Neural progenitor cell (in vitro differentiated cells): ENCODE measurements around the gene EFHC2. TPM values are rescaled to one million over a fixed set of nuclear protein-coding genes. Genes with fewer than 3 reads are reported as not detected.
"Not testable (repeated sequence)": the region's sequence is repeated elsewhere in the genome, so short reads cannot be mapped to it uniquely, and the experiment has no call there.

Experiments
- DNase-seq: peaks from one replicate; pipeline ENCODE4 v3.0.0-alpha.2; 2016; ENCODE audit warnings: low spot score
- H2AFZ ChIP-seq: fragments of 200-600 bp; sonication (generic); replicated peaks from 2 replicates; pipeline ENCODE4 v1.6.1; 2016; ENCODE audit warnings: antibody characterized with exemption
- H3F3A ChIP-seq: fragments of 200-600 bp; sonication (generic); 2 replicates; pipeline ENCODE4 v1.6.1; 2016; ENCODE audit warnings: antibody characterized with exemption, low read depth
- H3K27ac ChIP-seq: fragments of 200-600 bp; sonication (generic); 2 replicates; pipeline ENCODE4 v1.5.1; 2016; ENCODE audit warnings: mild to moderate bottlenecking
- H3K27me3 ChIP-seq: fragments of 200-600 bp; sonication (generic); 2 replicates; pipeline ENCODE4 v1.6.1; 2016; ENCODE audit warnings: mild to moderate bottlenecking, moderate library complexity
- H3K36me3 ChIP-seq: fragments of 200-600 bp; sonication (generic); 2 replicates; pipeline ENCODE4 v1.5.1; 2016
- H3K4me1 ChIP-seq: fragments of 200-600 bp; sonication (generic); 2 replicates; pipeline ENCODE4 v1.6.1; 2016; ENCODE audit warnings: mixed run types
- H3K4me2 ChIP-seq: fragments of 200-600 bp; sonication (generic); 2 replicates; pipeline ENCODE4 v1.6.1; 2016
- H3K4me3 ChIP-seq: fragments of 200-600 bp; sonication (generic); 2 replicates; pipeline ENCODE4 v1.5.1; 2016
- H3K79me2 ChIP-seq: fragments of 200-600 bp; sonication (generic); 2 replicates; pipeline ENCODE4 v1.6.1; 2016; ENCODE audit warnings: low read depth
- H3K9ac ChIP-seq: fragments of 200-600 bp; sonication (generic); 2 replicates; pipeline ENCODE4 v1.6.1; 2016
- H3K9me3 ChIP-seq: fragments of 200-600 bp; sonication (generic); 2 replicates; pipeline ENCODE4 v1.5.1; 2016; ENCODE audit warnings: low read depth
- H4K20me1 ChIP-seq: fragments of 200-600 bp; sonication (generic); 2 replicates; pipeline ENCODE4 v1.6.1; 2016; ENCODE audit warnings: low read depth
- H3K27ac Mint-ChIP-seq: 3 replicates; pipeline ENCODE4 v1.8.0; 2021; ENCODE audit warnings: mixed read lengths
- H3K27me3 Mint-ChIP-seq: 2 replicates; pipeline ENCODE4 v1.8.0; 2022; ENCODE audit warnings: low read depth, mild to moderate bottlenecking, inconsistent platforms, moderate library complexity, mixed read lengths; ENCODE audit not compliant: insufficient read depth
- H3K36me3 Mint-ChIP-seq: 3 replicates; pipeline ENCODE4 v1.8.0; 2021; ENCODE audit warnings: mixed read lengths
- H3K4me1 Mint-ChIP-seq: 3 replicates; pipeline ENCODE4 v1.8.0; 2021; ENCODE audit warnings: mixed read lengths
- H3K4me3 Mint-ChIP-seq: 3 replicates; pipeline ENCODE4 v1.8.0; 2021; ENCODE audit warnings: mild to moderate bottlenecking, moderate library complexity, mixed read lengths
- H3K9me3 Mint-ChIP-seq: 3 replicates; pipeline ENCODE4 v1.8.0; 2020; ENCODE audit warnings: mixed read lengths
- EZH2 ChIP-seq: fragments of 200-600 bp; sonication (generic); IDR thresholded peaks from 2 replicates; pipeline ENCODE4 v1.6.1; 2017; ENCODE audit warnings: antibody characterized with exemption, mild to moderate bottlenecking, moderate library complexity
- EZH2phosphoT487 ChIP-seq: fragments of 200-600 bp; sonication (generic); IDR thresholded peaks from 2 replicates; pipeline ENCODE4 v1.6.1; 2017; ENCODE audit warnings: antibody characterized with exemption
- total RNA-seq: library from RNA; depleted of rRNA; stranded (reverse); fragments of >200 nt; gene quantifications from 2 replicates; pipeline ENCODE4 v1.2.3, GENCODE V29; 2015; ENCODE audit warnings: low replicate concordance
- TF ChIP-seq, protein P1 (sequence below): fragments of 200-600 bp; sonication (generic); IDR thresholded peaks from 2 replicates; pipeline ENCODE4 v1.5.1; 2017; ENCODE audit warnings: antibody characterized with exemption, mild to moderate bottlenecking

Gene EFHC2
- total RNA-seq, 1 donor from 2014 or later: 3.2 TPM

DNA sequence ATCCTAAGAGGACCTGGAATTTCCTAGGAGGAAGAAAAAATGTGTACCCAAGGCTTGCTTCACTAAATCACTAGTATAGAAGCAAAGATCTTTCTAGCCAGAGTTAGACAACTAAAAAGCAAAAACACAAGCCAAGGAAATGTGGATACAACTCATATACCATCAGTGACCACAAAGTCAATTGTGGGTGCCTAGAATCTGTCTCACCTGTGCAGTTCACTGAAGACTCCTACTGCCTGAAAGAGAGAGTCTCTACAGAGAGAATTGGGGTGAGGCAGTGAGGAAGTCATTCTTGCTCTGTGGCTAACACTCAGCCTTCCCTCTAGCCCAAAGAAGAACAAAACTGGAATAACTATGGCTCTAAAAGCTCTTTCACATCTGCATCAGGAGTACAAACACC, 82.9 kb downstream of the EFHC2 start:
- no peaks in the 10 kb centered on the region for H3K36me3 ChIP-seq
- Mint-ChIP-seq H3K4me3 (no peak overlapping the region), H3K9me3 (peaks cover 4% of the 10 kb centered on the region)

DNA sequence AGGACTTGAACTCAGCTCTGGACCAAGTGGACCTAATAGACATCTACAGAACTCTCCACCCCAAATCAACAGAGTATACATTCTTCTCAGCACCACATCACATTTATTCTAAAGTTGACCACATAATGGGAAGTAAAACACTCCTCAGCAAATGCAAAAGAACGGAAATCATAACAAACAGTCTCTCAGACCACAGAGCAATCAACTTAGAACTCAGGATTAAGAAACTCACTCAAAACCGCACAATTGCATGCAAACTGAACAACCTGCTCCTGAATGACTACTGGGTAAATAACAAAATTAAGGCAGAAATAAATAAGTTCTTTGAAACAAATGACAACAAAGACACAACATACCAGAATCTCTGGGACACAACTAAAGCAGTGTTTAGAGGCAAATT, 87.7 kb downstream of the EFHC2 start:
- H3K27ac Mint-ChIP-seq, H3K4me1 Mint-ChIP-seq, H3K4me3 ChIP-seq, H3K4me1 ChIP-seq, H3K4me3 Mint-ChIP-seq, H2AFZ ChIP-seq, H3K27me3 Mint-ChIP-seq, H3K79me2 ChIP-seq, DNase-seq, H3K36me3 Mint-ChIP-seq, H3K4me2 ChIP-seq, H3K36me3 ChIP-seq, H3K9me3 ChIP-seq, H3K9ac ChIP-seq, H3K27me3 ChIP-seq, H3F3A ChIP-seq, H4K20me1 ChIP-seq, H3K27ac ChIP-seq: not testable (repeated sequence)
- H3K9me3 Mint-ChIP-seq: peaks cover 11% of the 10 kb centered on the region

More for the DNA sequence above, 82.9 kb downstream of the EFHC2 start:
- no peaks in the 10 kb centered on the region for H3K79me2 ChIP-seq
- Mint-ChIP-seq H3K27me3 (no peaks in the 10 kb centered on the region), H3K27ac (no peak overlapping the region), H3K4me1 (no peaks in the 10 kb centered on the region), H3K36me3 (no peaks in the 10 kb centered on the region)
- H3K9ac ChIP-seq: no peak overlapping the region
- H3K4me1 ChIP-seq: no peaks in the 10 kb centered on the region
- H3K4me2 ChIP-seq: no peak overlapping the region
- H4K20me1 ChIP-seq: no peaks in the 10 kb centered on the region
- H2AFZ ChIP-seq: no peak overlapping the region
- H3K4me3 ChIP-seq: no peak overlapping the region
- no peaks in the 10 kb centered on the region for H3K27me3 ChIP-seq
- H3F3A ChIP-seq: no peaks in the 10 kb centered on the region
- TF ChIP-seq, protein P1, sequence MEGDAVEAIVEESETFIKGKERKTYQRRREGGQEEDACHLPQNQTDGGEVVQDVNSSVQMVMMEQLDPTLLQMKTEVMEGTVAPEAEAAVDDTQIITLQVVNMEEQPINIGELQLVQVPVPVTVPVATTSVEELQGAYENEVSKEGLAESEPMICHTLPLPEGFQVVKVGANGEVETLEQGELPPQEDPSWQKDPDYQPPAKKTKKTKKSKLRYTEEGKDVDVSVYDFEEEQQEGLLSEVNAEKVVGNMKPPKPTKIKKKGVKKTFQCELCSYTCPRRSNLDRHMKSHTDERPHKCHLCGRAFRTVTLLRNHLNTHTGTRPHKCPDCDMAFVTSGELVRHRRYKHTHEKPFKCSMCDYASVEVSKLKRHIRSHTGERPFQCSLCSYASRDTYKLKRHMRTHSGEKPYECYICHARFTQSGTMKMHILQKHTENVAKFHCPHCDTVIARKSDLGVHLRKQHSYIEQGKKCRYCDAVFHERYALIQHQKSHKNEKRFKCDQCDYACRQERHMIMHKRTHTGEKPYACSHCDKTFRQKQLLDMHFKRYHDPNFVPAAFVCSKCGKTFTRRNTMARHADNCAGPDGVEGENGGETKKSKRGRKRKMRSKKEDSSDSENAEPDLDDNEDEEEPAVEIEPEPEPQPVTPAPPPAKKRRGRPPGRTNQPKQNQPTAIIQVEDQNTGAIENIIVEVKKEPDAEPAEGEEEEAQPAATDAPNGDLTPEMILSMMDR: no peak
- no peak for TF ChIP-seq EZH2phosphoT487
- TF ChIP-seq EZH2: no peak
- no peak overlapping the region for H3K27ac ChIP-seq
- H3K9me3 ChIP-seq: no peaks in the 10 kb centered on the region
- DNase-seq: no peak

DNA sequence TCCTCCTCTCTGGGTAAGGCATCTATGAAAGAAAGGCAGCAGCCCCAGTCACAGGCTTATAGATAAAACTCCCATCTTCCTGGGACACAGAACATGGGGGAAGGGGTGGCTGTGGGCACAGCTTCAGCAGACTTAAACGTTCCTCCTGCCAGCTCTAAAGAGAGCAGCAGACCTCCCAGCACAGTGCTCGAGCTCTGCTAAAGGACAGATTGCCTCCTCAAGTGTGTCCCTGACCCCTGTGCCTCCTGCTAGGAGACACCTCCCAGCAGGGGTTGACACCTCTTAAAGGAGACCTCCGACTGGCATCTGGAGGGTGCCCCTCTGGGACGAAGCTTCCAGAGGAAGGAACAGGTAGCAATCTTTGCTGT, 89.9 kb downstream of the EFHC2 start:
- Histone ChIP-seq H3F3A (no peaks in the 10 kb centered on the region), H3K4me2 (no peak overlapping the region), H3K36me3 (no peaks in the 10 kb centered on the region), H3K9me3 (no peaks in the 10 kb centered on the region), H3K9ac (no peak overlapping the region), H3K27ac (no peak overlapping the region), H3K79me2 (no peaks in the 10 kb centered on the region), H3K27me3 (no peaks in the 10 kb centered on the region), H3K4me1 (no peaks in the 10 kb centered on the region), H3K4me3 (no peak overlapping the region), H2AFZ (peak overlapping the region; percentile 26), H4K20me1 (no peaks in the 10 kb centered on the region)
- no peaks in the 10 kb centered on the region for H3K36me3 Mint-ChIP-seq
- peaks cover 11% of the 10 kb centered on the region for H3K9me3 Mint-ChIP-seq
- peaks cover 3% of the 10 kb centered on the region for H3K27me3 Mint-ChIP-seq
- H3K4me3 Mint-ChIP-seq: no peak overlapping the region
- no peaks in the 10 kb centered on the region for H3K4me1 Mint-ChIP-seq
- DNase-seq: no peak
- TF ChIP-seq, protein P1: no peak
- TF ChIP-seq EZH2 (no peak), EZH2phosphoT487 (no peak)
- H3K27ac Mint-ChIP-seq: no peak overlapping the region

DNA sequence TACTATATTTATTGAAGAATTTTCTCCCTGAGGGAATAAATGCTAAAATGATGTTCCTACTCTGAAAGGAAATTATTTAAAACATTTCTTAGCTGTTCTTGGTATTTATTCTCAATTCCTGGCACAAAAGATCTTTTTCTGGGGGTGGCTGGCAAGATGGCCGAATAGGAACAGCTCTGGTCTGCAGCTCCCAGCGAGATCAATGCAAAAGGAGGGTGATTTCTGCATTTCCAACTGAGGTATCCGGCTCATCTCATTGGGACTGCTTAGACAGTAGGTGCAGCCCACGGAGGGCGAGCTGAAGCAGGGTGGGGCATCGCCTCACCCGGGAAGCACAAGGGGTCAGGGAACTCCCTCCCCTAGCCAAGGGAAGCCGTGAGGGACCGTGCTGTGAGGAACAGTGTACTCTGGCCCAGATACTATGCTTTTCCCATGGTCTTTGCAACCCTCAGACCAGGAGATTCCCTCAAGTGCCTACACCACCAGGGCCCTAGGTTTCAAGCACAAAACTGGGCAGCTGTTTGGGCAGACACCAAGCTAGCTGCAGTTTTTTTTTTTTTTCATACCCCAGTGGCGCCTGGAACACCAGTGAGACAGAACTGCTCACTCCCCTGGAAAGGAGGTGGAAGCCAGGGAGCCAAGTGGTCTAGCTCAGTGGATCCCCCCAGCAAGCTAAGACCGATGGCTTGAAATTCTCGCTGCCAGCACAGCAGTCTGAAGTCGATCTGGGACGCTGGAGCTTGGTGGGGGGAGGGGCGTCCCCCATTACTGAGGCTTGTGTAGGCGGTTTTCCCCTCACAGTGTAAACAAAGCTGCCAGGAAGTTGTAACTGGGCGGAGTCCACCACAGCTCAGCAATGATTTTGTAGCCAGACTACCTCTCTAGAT, 90.5 kb downstream of the EFHC2 start:
- not testable (repeated sequence) for H3K9me3 ChIP-seq, H3K27me3 ChIP-seq, H3K36me3 ChIP-seq, H3K4me3 ChIP-seq, H3K4me1 Mint-ChIP-seq, H3K4me2 ChIP-seq, H3K36me3 Mint-ChIP-seq, H3K9ac ChIP-seq, H3K27me3 Mint-ChIP-seq, H3K4me1 ChIP-seq, H3K4me3 Mint-ChIP-seq, H3K27ac Mint-ChIP-seq, H3K27ac ChIP-seq, H3K79me2 ChIP-seq, H3F3A ChIP-seq, H4K20me1 ChIP-seq
- peak; percentile 11 for DNase-seq
- H3K9me3 Mint-ChIP-seq: peaks cover 11% of the 10 kb centered on the region
- peak overlapping the region; percentile 26 for H2AFZ ChIP-seq
